GM15510 (cell line): ENCODE results near the gene TANGO2.

Experiments used
- POLR2A ChIP-seq: IDR thresholded peaks from 3 replicates; pipeline ENCODE4 v1.6.1; 2011; ENCODE audit warnings: borderline replicate concordance; ENCODE audit not compliant: insufficient read length; ENCODE audit errors: extremely low read depth

TANGO2 gene

DNA sequence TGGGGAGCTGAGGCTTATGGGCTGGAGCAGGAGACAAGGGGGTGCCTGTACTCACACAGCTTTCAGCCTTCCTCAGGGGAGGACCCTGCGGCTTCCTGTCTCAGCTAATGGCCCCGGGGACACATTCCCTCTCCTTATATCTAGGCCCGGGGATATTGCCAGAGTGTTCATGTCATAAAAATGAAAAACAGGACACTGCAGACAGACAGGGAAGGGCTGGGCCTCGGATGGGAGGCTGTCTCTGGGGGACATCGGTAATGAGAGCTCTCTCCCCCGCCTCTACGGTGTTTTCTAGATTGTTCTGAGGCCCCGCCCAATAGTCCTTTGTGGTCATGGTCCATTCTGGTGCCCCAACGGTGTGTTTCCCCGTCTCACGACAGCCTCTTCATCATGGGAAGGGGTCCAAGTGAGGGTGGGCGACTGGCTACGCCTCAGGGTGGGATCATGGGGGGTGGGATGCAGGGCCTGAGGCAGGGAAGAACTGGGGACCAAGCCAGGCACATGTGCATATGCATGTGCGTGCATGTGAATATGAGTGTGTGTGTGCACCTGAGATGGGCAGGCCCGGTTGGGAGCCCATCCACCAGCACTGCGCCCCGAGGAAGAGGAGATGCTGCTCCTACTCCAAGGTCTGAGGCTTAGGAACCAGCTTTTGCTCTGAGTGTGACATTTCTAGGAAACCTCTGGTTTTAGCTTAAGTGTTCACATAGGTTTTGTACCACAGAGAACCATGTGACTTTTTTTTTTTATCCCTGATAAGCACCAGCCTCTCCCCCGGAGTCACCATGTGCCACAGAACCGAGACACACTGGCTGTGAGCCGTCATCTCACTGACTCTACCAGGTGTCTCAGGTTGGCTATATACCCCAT lies 9.6 kb upstream of the TANGO2 start:
- no peak for TF ChIP-seq POLR2A

DNA sequence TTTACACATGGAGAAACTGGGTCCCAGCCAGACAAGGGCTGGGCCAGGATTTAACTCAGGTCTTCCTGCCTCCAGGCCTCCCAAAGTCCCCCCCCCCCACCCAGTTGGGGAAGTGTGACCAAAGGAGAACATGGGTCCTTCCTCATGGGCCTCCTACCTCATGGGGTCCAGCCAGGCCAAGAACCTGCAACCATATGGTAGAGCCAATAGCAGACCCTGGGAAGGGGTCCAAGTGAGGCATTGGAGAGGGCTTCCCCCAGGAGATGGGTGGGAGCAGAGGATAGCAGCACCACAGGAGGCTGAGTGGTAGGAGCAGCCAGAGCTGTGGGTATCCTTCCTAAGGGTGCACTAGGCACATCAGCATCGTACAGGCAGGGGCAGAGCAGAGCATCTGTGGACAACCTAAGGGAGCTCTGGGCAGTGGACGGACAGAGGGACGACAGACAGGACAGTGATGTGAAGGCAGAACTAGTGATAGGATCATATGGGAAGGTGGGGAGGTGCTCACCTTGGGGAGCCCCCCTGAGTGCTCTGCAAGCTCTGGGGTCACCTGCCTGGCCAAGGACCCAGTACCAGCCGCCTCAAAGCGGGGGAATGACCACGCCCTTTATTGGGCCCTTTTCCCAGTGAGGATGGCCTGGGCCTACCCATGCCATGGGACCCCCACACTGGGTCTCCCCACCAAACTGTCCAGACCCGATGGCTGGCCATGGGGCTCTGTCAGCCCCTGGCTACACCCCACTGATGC lies 8.7 kb upstream of the TANGO2 start:
- no peak for TF ChIP-seq POLR2A

DNA sequence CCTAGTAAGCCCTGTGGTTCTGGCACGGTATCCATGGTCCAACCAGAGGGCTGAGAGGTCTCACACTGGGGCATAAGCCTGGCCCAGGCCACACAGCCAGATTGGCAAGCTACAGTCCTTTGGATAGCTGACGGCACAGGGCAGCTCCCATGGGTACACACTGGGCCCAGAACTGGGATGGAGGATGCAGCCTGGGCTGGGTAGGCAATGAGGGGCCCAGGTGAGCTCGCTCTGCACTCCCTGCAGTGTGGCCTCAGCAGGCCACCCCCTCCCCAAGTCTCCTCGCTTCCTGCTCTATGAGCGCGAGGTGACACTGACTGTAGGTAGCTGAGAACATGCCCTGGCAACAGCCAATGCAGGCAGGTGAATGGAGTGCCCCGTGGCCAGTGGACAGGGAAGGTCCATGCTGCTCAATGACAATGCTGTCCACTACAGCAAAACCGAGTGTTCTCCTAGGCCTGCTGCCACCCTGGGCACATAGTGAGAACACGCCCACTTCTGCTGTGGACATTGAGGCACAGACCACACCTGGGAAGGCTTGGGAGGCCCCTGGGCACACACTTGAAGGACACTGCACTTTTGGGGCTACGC lies 8.1 kb upstream of the TANGO2 start:
- no peak for TF ChIP-seq POLR2A

GRCh38 chr22:20013382-20013871 lies 7.5 kb upstream of the TANGO2 start:
- TF ChIP-seq POLR2A: no peak

GRCh38 chr22:20014526-20015186 lies 6.3 kb upstream of the TANGO2 start:
- TF ChIP-seq POLR2A: no peak

GRCh38 chr22:20015187-20015625 lies 5.7 kb upstream of the TANGO2 start:
- TF ChIP-seq POLR2A: no peak

DNA sequence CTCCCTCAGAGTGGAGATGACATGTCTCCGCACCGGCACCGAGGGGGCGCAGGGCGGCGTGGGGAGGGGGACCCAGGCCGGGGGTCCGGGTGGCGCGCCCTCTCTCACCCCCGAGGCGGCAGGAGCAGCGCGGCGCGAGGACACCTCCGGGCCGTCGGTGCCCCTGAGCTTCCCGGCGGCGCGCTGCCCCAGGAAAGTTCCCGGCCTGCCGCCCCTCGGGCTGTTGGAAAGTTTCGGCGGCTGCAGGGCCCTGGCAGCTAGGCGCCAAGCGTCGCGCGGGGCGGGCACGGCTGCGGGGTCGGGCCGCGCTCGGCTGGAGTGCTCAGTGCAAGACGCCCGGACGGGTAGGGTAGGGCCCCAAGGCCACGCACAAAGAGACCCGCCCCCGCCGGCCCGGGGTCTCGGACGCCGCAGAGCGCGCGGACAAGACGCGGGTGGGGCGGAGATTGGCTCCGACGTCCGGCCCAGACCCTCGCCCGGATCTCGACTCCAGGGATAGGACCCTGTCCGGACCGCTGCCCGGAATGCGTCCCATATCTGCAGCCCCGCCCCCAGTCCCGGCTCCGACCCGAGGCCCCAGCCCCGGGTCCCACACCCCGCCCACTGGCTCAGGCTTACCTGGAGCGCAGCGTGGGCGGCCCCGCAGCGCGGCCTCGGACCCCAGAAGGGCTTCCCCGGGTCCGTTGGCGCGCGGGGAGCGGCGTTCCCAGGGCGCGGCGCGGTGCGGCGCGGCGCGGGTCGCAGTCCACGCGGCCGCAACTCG lies 4.8 kb upstream of the TANGO2 start:
- no peak for TF ChIP-seq POLR2A

DNA sequence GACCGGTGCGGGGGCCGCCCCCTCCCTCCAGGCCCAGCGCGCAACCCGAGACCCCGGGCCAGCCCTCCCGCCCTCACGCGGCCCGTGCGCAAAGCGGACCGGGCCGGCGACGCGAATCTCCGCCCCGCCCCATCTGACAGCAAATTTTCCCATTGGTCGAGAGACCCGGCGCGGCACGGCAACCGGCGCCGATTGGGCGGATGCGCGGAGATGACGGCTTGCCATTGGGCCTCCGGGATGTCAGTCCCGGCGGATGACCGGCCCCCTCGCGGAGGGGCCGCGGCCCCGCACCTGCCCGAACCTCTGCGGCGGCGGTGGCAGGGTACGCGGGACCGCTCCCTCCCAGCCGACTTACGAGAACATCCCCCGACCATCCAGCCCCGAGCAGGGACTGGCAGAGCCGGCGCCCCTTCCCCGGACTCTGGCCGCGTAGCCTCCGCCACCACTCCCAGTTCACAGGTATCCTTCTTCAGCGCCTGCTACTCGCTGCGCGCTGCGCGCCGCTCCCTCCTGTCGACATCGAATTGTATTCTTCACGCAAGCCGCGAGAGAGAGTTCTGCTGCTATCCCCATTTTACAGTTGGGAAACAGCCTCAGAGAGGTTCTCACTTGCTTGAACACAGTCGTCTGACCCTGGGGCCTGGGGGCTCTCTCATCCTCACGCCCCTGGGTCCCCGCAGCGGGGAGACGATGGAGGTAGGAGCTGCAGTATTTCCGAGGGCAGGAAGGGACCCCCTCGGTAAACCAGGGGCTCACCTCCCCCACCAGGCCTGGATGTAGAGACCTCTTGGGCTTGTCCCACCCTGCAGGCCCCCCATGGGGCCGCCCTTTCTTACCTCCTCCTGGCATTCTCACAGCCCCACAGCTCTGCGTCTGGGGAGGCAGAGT lies 3.9 kb upstream of the TANGO2 start, which contains the start of gene ARVCF:
Gene ARVCF (minus strand): TSS at position 90 of the 888 bp plus-strand sequence. CDS start 26,029 bp downstream, outside the sequence.
- TF ChIP-seq POLR2A: no peak

GRCh38 chr22:20017622-20017958 lies 3.3 kb upstream of the TANGO2 start:
- no peak for TF ChIP-seq POLR2A

GRCh38 chr22:20018001-20018400 lies 2.9 kb upstream of the TANGO2 start:
- TF ChIP-seq POLR2A: no peak

GRCh38 chr22:20019661-20020532 lies 1.0 kb upstream of the TANGO2 start:
- TF ChIP-seq POLR2A: no peak

DNA sequence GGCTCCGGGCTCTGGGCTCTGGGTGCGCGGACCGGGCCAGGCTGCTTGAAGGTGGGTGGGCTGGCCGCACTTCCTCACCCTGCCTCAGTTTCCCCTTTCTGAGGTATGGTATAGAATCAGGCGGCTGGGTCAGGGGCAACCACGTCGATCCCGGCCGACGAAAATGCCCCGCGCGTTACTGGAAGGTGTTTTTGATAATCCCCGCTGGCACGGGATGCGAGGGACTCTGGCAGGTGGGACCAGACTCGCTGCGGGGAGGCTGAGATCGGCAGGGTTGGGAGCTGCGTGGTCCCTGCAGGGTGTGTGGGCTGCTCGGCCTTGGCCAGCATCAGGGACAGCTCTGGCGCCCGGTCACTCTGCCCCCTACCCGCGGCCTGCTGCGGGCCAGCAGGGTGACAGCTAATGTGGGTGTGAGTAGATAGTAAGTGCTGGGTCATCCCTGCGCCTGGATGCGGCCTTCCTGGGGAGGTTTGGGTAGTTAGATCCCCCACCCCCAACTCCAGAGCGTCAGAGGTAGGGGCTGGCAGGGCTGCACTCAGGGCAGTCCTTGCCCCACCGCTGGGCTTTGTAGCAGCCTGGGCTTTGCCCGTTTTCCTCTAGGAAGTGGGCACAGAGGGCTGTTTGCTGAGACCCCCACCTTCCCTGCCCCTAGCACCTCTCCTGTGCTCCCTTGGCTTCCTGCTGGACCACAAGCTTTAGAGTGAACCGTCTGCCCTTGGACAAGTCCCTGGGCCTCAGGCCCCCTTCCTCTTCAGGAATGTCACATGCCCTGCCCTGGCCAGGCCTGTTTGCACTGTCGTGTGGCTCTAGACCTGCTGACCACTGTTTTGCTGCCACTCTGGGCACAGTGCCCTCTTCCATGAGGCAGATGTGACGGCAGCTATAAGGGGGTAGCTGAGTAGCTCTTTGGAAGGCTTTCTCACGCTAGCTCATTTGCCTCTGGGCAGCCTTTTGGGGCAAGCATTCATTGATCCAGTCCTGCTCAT lies 579 bp downstream of the TANGO2 start:
- TF ChIP-seq POLR2A: no peak
